Measurements from ENCODE around the gene SMC1A.
A peak's percentile ranks its signal among the peaks of the same experiment; 100 is the strongest.
"Not testable (repeated sequence)": the region's sequence is repeated elsewhere in the genome, so short reads cannot be mapped to it uniquely, and the experiment has no call there.

SMC1A gene

DNA sequence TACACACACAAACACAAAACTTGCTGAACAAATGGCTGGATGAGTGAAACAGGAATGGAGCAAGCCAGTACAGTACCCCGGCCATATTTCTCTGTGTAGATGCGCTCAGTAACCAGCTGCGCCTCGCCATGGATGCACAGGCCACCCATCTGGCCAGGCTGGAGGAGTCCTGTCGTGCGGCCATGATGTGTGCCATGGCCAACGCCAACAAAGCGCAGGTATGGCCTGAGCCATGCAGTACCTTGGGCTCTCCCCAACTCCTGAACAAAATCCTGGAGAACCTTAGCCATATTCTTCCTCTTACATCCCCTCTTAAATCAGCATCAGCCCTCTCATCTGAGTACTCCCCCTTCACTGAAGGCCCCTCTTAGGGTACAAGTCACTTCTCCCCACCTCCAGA is 7.3 kb upstream of the SMC1A start:
- DNase-seq (ENCODE audit: low read depth) = no peak

DNA sequence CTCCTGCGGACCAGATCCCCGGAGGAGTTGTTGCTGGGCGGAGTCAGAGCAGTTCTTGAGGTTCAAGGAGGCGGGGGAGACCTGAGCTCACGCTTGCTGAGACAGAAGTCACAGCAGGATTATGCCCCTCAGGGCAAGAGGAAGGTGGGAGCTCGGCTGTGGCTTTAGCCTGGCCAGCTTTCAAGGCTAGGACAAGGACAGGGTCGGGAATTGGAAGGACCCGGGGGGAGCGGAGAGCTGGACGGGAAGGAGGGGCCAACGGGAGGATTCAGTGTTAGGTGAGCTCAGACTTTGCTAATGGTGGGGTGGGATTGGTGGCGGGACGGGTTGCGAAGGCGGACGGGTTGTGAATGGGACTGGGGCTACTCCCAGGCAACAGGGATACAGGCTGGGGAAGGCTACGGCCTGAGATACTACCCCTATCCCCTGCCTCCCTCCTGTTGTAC is 430 bp upstream of the SMC1A start, which contains the start of gene RIBC1:
Gene RIBC1 (plus strand): TSS at position 13 of the 446 bp plus-strand sequence. CDS start 3,404 bp downstream, outside the sequence.
- peak within 1 kb of the TSS; percentile 72 for H3K4me3 ChIP-seq (ENCODE audit: low read length)
- TF ChIP-seq, protein P1, sequence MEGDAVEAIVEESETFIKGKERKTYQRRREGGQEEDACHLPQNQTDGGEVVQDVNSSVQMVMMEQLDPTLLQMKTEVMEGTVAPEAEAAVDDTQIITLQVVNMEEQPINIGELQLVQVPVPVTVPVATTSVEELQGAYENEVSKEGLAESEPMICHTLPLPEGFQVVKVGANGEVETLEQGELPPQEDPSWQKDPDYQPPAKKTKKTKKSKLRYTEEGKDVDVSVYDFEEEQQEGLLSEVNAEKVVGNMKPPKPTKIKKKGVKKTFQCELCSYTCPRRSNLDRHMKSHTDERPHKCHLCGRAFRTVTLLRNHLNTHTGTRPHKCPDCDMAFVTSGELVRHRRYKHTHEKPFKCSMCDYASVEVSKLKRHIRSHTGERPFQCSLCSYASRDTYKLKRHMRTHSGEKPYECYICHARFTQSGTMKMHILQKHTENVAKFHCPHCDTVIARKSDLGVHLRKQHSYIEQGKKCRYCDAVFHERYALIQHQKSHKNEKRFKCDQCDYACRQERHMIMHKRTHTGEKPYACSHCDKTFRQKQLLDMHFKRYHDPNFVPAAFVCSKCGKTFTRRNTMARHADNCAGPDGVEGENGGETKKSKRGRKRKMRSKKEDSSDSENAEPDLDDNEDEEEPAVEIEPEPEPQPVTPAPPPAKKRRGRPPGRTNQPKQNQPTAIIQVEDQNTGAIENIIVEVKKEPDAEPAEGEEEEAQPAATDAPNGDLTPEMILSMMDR (conservative IDR thresholded peaks at IDR 0.05; ENCODE audit: low read depth, low read length) = no peak
- no peak for DNase-seq (ENCODE audit: low read depth)

More for the DNA sequence above, 7.3 kb upstream of the SMC1A start:
- TF ChIP-seq, protein P1 (conservative IDR thresholded peaks at IDR 0.05; ENCODE audit: low read depth, low read length) = no peak
- H3K4me3 ChIP-seq (ENCODE audit: low read length) = no peak overlapping the region

DNA sequence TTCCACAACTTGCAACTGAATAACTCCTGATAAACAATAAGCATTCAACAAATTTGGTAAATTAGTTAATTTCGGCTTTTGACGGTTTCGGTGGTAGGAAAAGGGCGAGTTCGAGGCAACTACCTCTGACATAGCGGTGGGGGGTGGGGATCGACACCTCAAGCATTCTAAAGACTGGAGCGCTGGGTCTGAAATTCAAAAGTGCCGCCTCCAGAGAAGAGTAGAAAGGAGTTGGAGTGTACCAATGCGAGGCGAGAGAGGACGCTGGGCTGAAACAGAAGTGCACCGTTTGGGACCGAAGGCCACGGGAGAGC is 725 bp downstream of the SMC1A start:
- TF ChIP-seq, protein P1 (conservative IDR thresholded peaks at IDR 0.05; ENCODE audit: low read depth, low read length) = no peak
- DNase-seq (ENCODE audit: low read depth) = no peak
- H3K4me3 ChIP-seq (ENCODE audit: low read length) = peak overlapping the region; percentile 72

DNA sequence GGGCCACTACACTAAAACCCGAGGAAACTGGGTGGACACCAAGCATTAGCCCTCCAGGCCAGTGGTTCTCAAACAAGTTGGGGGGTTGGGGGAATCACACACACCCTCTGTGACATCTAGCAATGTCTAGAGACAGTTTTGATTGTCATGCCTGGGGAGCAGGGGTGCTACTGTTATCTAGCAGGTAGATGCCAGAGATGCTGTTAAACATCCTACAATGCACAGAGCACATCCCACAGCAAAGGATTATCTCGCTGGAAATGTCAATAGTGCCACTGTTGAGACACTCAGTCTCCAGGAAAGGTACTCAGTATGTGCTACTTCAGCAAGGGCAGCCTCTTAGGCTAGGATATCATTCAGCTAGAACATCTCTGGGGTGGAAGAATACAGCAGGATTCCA is 1.3 kb downstream of the SMC1A start:
- no peak for DNase-seq (ENCODE audit: low read depth)
- H3K4me3 ChIP-seq (ENCODE audit: low read length) = peak overlapping the region; percentile 72
- TF ChIP-seq, protein P1 (conservative IDR thresholded peaks at IDR 0.05; ENCODE audit: low read depth, low read length) = no peak

DNA sequence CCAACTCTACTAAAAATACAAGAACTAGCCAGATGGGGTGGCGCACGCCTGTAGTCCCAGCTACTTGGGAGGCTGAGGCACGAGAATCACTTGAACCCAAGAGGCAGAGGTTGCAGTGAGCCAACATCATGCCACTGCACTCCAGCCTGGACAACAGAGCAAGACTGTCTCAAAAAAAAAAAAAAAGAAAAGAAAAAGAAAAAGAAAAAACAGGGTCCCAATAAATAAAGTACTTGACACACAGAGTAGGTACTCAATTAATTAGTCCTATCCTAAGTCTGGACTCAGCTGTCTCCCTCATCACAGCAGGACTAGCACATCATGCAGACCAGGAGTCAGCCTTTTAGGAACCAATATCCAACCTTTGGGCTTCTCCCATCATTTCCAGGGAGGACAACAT is 2.1 kb downstream of the SMC1A start:
- DNase-seq (ENCODE audit: low read depth); H3K4me3 ChIP-seq (ENCODE audit: low read length): not testable (repeated sequence)

DNA sequence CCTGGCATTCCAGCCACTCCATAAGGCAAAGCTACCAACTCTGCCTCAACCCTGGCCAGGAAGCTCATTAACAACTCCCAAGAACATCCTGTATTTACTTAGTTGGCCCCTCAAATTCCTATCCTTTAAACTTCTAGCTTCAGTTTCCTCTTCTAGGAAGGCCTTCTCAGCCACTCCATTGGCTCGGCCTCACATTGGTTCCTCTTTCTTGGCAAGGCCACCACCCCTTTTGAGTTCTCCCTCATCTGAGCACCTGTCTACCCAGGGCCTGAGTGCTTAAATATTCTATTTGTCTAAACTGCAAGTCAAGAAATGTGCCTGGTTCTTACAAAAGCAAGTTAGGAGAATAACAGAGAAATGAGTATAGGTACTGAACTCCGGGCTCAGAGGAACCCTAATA is 10.0 kb downstream of the SMC1A start:
- DNase-seq (ENCODE audit: low read depth) = no peak
- no peak overlapping the region for H3K4me3 ChIP-seq (ENCODE audit: low read length)

DNA sequence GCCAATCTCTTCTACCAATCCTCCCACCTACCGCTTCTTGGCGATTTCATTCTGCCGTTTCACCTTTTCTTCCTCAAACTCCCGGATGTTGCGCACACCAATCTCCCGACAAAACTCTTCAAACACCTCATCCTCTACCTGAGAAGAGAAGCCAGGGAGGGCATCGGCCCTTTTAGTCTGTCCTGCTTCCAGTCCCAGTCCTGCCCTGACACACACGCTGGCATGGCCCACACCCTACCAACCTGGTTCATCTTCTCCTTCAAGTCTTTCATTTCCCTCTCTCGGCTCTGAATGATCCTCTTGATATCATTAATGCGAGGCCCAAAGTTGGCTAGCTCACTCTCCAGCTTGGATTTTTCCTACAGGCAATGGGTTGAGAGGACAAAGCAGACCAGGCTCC is 18.9 kb downstream of the SMC1A start:
- DNase-seq (ENCODE audit: low read depth) = no peak
- TF ChIP-seq, protein P1 (conservative IDR thresholded peaks at IDR 0.05; ENCODE audit: low read depth, low read length) = no peak
- no peak overlapping the region for H3K4me3 ChIP-seq (ENCODE audit: low read length)

More for the DNA sequence above, 10.0 kb downstream of the SMC1A start:
- TF ChIP-seq, protein P1 (conservative IDR thresholded peaks at IDR 0.05; ENCODE audit: low read depth, low read length) = no peak

DNA sequence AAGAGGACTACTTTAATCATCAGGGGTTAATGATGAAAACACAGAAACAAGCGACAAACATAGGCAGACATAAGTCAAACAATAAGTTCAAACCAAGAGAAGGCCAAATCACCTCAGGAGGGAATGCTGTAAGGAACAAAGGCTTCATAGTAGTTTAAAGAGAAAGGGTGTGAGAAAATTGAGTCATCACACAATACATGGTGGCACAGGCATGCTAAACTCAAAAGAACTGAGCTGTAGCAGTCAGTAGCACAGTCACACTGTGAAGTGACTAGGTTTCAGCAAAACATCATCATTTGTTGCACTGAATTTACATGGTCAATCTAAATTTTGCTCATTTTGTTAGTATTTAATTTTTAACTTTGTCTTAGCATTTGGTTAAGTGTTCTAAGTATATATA is 24.2 kb downstream of the SMC1A start:
- no peak overlapping the region for H3K4me3 ChIP-seq (ENCODE audit: low read length)
- no peak for DNase-seq (ENCODE audit: low read depth)
- TF ChIP-seq, protein P1 (conservative IDR thresholded peaks at IDR 0.05; ENCODE audit: low read depth, low read length) = no peak

Data from retinal pigment epithelial cell (primary cell).